ENCODE measurements around the gene SUPT3H.

The SUPT3H gene

GRCh38 chr6:45032426-45032825 is 345.3 kb downstream of the SUPT3H start:
- no peak overlapping the region for H3K4me3 ChIP-seq (replicated peaks; ENCODE audit: low read depth, low read length)
- no peak for DNase-seq (ENCODE audit: extremely low read depth, low read depth)
- no peak for TF ChIP-seq CTCF (IDR thresholded peaks at IDR 0.05; ENCODE audit: low read depth, low read length, missing control alignments)

- no peak overlapping the region for H3K4me3 ChIP-seq (replicated peaks; ENCODE audit: low read depth, low read length)
- no peak for DNase-seq (ENCODE audit: extremely low read depth, low read depth)
- TF ChIP-seq CTCF (IDR thresholded peaks at IDR 0.05; ENCODE audit: low read depth, low read length, missing control alignments): no peak
Observed at GRCh38 chr6:45031601-45032000, 346.1 kb downstream of the SUPT3H start.

- no peak for DNase-seq (ENCODE audit: extremely low read depth, low read depth)
- no peak overlapping the region for H3K4me3 ChIP-seq (replicated peaks; ENCODE audit: low read depth, low read length)
Observed at GRCh38 chr6:45027126-45027525, 350.6 kb downstream of the SUPT3H start.

GRCh38 chr6:45026003-45026516 is 351.7 kb downstream of the SUPT3H start:
- no peak for DNase-seq (ENCODE audit: extremely low read depth, low read depth)
- TF ChIP-seq CTCF (IDR thresholded peaks at IDR 0.05; ENCODE audit: low read depth, low read length, missing control alignments): no peak
- H3K4me3 ChIP-seq (replicated peaks; ENCODE audit: low read depth, low read length): no peak overlapping the region

More at GRCh38 chr6:45027126-45027525, 350.6 kb downstream of the SUPT3H start:
- no peak for TF ChIP-seq CTCF (IDR thresholded peaks at IDR 0.05; ENCODE audit: low read depth, low read length, missing control alignments)

- no peak for TF ChIP-seq CTCF (IDR thresholded peaks at IDR 0.05; ENCODE audit: low read depth, low read length, missing control alignments)
- no peak overlapping the region for H3K4me3 ChIP-seq (replicated peaks; ENCODE audit: low read depth, low read length)
Observed at GRCh38 chr6:45024610-45025009, 353.1 kb downstream of the SUPT3H start.

GRCh38 chr6:45021676-45022075 is 356.1 kb downstream of the SUPT3H start:
- no peak for TF ChIP-seq CTCF (IDR thresholded peaks at IDR 0.05; ENCODE audit: low read depth, low read length, missing control alignments)
- H3K4me3 ChIP-seq (replicated peaks; ENCODE audit: low read depth, low read length): no peak overlapping the region
- no peak for DNase-seq (ENCODE audit: extremely low read depth, low read depth)

More at GRCh38 chr6:45024610-45025009, 353.1 kb downstream of the SUPT3H start:
- no peak for DNase-seq (ENCODE audit: extremely low read depth, low read depth)

- no peak for TF ChIP-seq CTCF (IDR thresholded peaks at IDR 0.05; ENCODE audit: low read depth, low read length, missing control alignments)
- DNase-seq (ENCODE audit: extremely low read depth, low read depth): no peak
- no peak overlapping the region for H3K4me3 ChIP-seq (replicated peaks; ENCODE audit: low read depth, low read length)
Observed at GRCh38 chr6:45012687-45013086, 365.0 kb downstream of the SUPT3H start.
